HEK293 (cell line): ENCODE results near the gene ARID3B.

Source experiments
- FEZF1 ChIP-seq: fragments of 450-650 bp; formaldehyde crosslinking; IDR thresholded peaks from 2 replicates; pipeline ENCODE4 v1.5.1; 2016; ENCODE audit warnings: missing biosample characterization, missing genetic modification characterization
- GLI4 ChIP-seq: fragments of 450-650 bp; formaldehyde crosslinking; IDR thresholded peaks from 2 replicates; pipeline ENCODE4 v1.5.1; 2016; ENCODE audit warnings: missing biosample characterization, missing genetic modification characterization
- GLIS1 ChIP-seq: fragments of 450-650 bp; formaldehyde crosslinking; IDR thresholded peaks from 2 replicates; pipeline ENCODE4 v1.5.1; 2016; ENCODE audit warnings: missing biosample characterization, missing genetic modification characterization
- HIC1 ChIP-seq: fragments of 450-650 bp; formaldehyde crosslinking; IDR thresholded peaks from 2 replicates; pipeline ENCODE4 v1.5.1; 2016; ENCODE audit warnings: missing biosample characterization, missing genetic modification characterization
- INSM2 ChIP-seq: fragments of 450-650 bp; formaldehyde crosslinking; IDR thresholded peaks from 2 replicates; pipeline ENCODE4 v1.5.1; 2016; ENCODE audit warnings: missing biosample characterization, missing genetic modification characterization
- MEIS1 ChIP-seq: sonication (generic); formaldehyde crosslinking; IDR thresholded peaks from 2 replicates; pipeline ENCODE4 v1.8.1; 2022; ENCODE audit warnings: missing genetic modification reagents, mild to moderate bottlenecking, borderline replicate concordance
- PRDM1 ChIP-seq: fragments of 450-650 bp; formaldehyde crosslinking; IDR thresholded peaks from 2 replicates; pipeline ENCODE4; 2016; ENCODE audit warnings: missing biosample characterization, missing genetic modification characterization
- PRDM2 ChIP-seq: fragments of 450-650 bp; formaldehyde crosslinking; IDR thresholded peaks from 2 replicates; pipeline ENCODE4 v1.5.1; 2016; ENCODE audit warnings: missing biosample characterization, missing genetic modification characterization, borderline replicate concordance
- REST ChIP-seq: fragments of 450-650 bp; formaldehyde crosslinking; IDR thresholded peaks from 2 replicates; pipeline ENCODE4 v1.5.1; 2016; ENCODE audit warnings: missing biosample characterization, missing genetic modification characterization
- TCF7L2 ChIP-seq: IDR thresholded peaks from 2 replicates; pipeline ENCODE4 v1.6.1; 2011; ENCODE audit warnings: low read depth, mild to moderate bottlenecking, inconsistent platforms, low read length, moderate library complexity, borderline replicate concordance
- ZBTB1 ChIP-seq: fragments of 450-650 bp; formaldehyde crosslinking; IDR thresholded peaks from 2 replicates; pipeline ENCODE4 v1.5.1; 2016; ENCODE audit warnings: missing biosample characterization, missing genetic modification characterization
- ZBTB44 ChIP-seq: fragments of 450-650 bp; IDR thresholded peaks from 2 replicates; pipeline ENCODE4 v1.5.1; 2018; ENCODE audit warnings: missing biosample characterization, mild to moderate bottlenecking, missing genetic modification characterization
- ZNF138 ChIP-seq: fragments of 450-650 bp; formaldehyde crosslinking; IDR thresholded peaks from 2 replicates; pipeline ENCODE4 v1.5.1; 2016; ENCODE audit warnings: missing biosample characterization, missing genetic modification characterization, borderline replicate concordance
- ZNF174 ChIP-seq: fragments of 450-650 bp; formaldehyde crosslinking; IDR thresholded peaks from 2 replicates; pipeline ENCODE4 v1.5.0; 2017; ENCODE audit warnings: missing biosample characterization, mild to moderate bottlenecking, missing genetic modification characterization
- ZNF184 ChIP-seq: fragments of 450-650 bp; IDR thresholded peaks from 2 replicates; pipeline ENCODE4 v1.5.1; 2018; ENCODE audit warnings: missing biosample characterization, mild to moderate bottlenecking, missing genetic modification characterization
- ZNF202 ChIP-seq: fragments of 450-650 bp; formaldehyde crosslinking; IDR thresholded peaks from 2 replicates; pipeline ENCODE4 v1.5.1; 2016; ENCODE audit warnings: missing biosample characterization, missing genetic modification characterization, borderline replicate concordance
- ZNF211 ChIP-seq: fragments of 450-650 bp; formaldehyde crosslinking; IDR thresholded peaks from 2 replicates; pipeline ENCODE4 v1.5.1; 2016; ENCODE audit warnings: low read depth, missing biosample characterization, missing genetic modification characterization
- ZNF521 ChIP-seq: fragments of 450-650 bp; formaldehyde crosslinking; IDR thresholded peaks from 2 replicates; pipeline ENCODE4 v1.5.1; 2017; ENCODE audit warnings: missing biosample characterization, mild to moderate bottlenecking, missing genetic modification characterization
- ZNF624 ChIP-seq: fragments of 450-650 bp; formaldehyde crosslinking; IDR thresholded peaks from 2 replicates; pipeline ENCODE4 v1.5.1; 2017; ENCODE audit warnings: missing biosample characterization, missing genetic modification characterization
- ZNF792 ChIP-seq: fragments of 450-650 bp; formaldehyde crosslinking; IDR thresholded peaks from 2 replicates; pipeline ENCODE4 v1.5.1; 2016; ENCODE audit warnings: missing biosample characterization, missing genetic modification characterization
- ZSCAN5A ChIP-seq: fragments of 450-650 bp; formaldehyde crosslinking; IDR thresholded peaks from 2 replicates; pipeline ENCODE4 v1.5.1; 2016; ENCODE audit warnings: missing biosample characterization, missing genetic modification characterization
- ZXDB ChIP-seq: fragments of 450-650 bp; formaldehyde crosslinking; IDR thresholded peaks from 2 replicates; pipeline ENCODE4 v1.5.1; 2016; ENCODE audit warnings: missing biosample characterization, missing genetic modification characterization

The ARID3B gene

GRCh38 chr15:74540761-74541493, at the start of gene ARID3B (continued):
- TF ChIP-seq HIC1 (no peak), ZXDB (tag by site-specific recombination) (0 out of 2 replicates have a peak, but pooled peaks have one; percentile 1), ZBTB1 (tag by site-specific recombination) (no peak; the same call in 1 of the 2 replicates), FEZF1 (tag by site-specific recombination) (no peak), ZNF792 (tag by site-specific recombination) (no peak), ZNF211 (no peak), PRDM1 (peak; percentile 63; the same call in 1 of the 2 replicates), REST (no peak; the same call in 1 of the 2 replicates), GLI4 (tag by site-specific recombination) (peak; percentile 57; the same call in 1 of the 2 replicates), ZNF202 (tag by site-specific recombination) (no peak), MEIS1 (CRISPR knock-in tag) (no peak), PRDM2 (tag by site-specific recombination) (no peak), ZBTB44 (0 out of 2 replicates have a peak, but pooled peaks have one; percentile 44), INSM2 (tag by site-specific recombination) (peak; percentile 54; the same call in 1 of the 2 replicates), ZNF184 (tag by site-specific recombination) (peak; percentile 37; the same call in 1 of the 2 replicates), ZNF521 (tag by site-specific recombination) (no peak), ZNF624 (tag by site-specific recombination) (no peak), TCF7L2 (peak; percentile 79), ZNF138 (tag by site-specific recombination) (no peak), ZSCAN5A (0 out of 2 replicates have a peak, but pooled peaks have one; percentile 26), ZNF174 (tag by site-specific recombination) (no peak), GLIS1 (tag by site-specific recombination) (peak; percentile 5; the same call in 1 of the 2 replicates)
